GM18868 (cell line): ENCODE results near the gene TK1.
"Not testable (repeated sequence)": the region's sequence is repeated elsewhere in the genome, so short reads cannot be mapped to it uniquely, and the experiment has no call there.

ENCODE experiments used
- ATAC-seq: cut with Tn5 transposase; IDR thresholded peaks from one replicate; pipeline ENCODE4 v1.9.1; 2021; ENCODE audit warnings: mild to moderate bottlenecking, moderate library complexity; ENCODE audit not compliant: unreplicated experiment

TK1 gene

DNA sequence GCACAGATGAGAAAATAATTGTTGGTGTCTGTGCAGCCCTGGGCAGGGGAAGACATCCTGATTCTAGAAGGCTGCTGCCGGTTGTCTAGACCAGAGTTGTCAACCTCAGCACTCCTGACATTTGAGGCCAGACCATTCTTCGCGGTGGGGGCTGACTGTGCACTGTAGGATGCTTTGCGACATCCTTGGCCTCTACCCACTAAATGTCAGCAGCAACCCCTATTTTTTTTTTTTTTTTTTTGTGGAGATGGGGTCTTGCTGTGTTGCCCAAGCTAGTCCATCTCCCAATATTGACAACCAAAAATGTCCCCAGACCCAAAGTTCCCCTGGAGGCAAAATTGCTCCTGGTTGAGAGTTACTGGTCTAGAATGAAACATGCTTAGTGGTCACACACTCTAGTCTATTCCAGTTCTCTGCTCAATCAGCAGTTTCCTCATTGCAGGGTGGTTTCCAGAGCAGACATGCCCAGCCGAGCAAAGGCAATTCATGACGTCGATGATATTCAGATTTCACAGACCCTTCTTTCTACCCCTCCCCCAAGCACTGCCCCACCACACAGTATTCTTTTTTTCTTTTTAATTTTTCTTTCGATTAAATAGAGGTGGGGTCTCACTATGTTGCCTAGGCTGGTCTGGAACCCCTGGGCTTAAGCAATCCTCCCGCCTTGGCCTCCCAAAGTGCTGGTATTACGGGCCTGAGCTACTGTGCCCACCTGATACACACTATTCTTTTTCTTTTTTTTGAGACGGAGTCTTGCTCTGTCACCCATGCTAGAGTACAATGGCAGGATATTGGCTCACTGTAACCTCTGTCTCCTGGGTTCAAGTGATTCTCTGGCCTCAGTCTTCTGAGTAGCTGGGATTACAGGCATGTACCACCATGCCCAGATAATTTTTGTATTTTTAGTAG lies 31.7 kb downstream of the TK1 start:
- ATAC-seq, result no peak

DNA sequence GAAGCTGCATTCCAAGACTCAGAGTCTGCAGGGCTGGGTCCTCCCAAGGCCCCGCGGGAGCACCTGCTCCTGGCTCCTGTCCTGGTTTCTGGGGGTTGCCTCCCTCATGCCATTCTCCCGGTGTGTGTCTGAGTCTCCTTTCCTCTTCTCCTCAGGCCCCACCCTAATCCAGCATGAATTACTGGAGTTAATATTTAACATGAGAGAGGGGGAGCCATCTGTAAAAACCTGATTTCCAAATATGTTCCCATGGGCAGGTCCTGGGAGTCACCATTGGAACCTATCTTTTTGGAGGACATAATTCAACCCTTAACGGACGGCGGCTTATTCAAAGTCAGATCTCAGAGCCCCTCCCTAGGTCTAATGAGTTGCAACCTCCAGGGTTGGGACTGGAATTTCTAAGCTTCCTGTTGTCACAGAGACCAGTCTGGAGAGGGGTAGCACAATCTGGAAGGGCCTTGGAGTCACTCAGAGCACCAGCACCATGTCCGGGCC lies 35.3 kb downstream of the TK1 start:
- ATAC-seq, result no peak

DNA sequence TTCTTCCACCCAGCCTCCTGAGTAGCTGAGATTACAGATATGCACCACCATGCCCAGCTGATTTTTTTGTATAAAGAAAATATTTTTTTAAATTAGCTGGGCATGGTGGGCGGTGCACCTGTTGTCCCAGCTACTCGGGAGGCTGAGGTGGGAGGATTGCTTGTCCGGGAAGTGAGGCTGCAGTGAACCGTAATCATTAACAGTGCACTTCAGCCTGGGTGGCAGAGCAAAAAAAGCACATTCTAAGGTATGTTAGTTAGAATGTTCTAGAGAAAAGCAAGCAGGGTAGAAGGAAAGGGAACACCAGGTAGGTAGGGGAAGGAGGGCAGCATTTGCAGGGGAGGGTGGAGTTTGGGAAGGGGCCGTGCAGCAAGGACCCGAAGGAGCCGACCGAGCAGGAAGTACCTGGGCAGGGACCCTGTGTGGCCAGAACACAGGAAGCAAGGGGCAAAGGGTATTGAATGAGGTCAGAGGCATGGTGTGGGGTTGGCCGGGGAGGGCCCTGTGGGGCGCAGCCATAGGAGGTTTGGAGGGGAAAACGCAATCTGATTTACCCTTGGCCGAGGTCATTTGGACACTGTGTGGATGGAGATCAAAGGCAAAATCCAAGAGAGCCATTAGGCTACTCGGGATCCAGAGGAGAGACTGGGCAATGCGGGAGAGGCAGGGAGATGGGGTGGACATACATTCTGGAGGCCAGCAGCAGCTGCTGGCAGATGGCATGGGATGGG lies 38.4 kb downstream of the TK1 start:
- no peak for ATAC-seq

- no peak for ATAC-seq
Observed at GRCh38 chr17:78147315-78147998, 39.4 kb downstream of the TK1 start.

DNA sequence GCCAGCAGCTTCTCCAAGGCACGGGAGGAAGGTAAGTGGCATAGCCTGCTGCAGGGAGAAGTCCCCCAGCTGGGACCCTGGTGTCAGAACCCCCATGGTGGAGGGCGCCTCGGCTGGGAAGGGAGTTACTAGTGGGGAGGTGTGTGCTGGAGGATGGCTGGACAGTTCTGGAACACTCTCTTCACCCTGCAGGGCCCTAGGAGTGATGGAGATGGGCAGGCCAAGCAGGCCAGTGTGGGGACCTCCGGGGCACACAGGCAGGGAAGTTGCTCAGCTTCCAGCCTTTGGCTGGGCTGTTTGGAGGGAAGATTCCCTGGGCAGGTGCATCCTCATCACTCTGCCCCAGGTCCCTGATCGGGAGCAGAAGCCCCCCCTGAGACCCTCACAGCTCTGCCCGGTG lies 40.0 kb downstream of the TK1 start:
- ATAC-seq, result no peak

- no peak for ATAC-seq
Observed at GRCh38 chr17:78146471-78146869, 40.4 kb downstream of the TK1 start.

DNA sequence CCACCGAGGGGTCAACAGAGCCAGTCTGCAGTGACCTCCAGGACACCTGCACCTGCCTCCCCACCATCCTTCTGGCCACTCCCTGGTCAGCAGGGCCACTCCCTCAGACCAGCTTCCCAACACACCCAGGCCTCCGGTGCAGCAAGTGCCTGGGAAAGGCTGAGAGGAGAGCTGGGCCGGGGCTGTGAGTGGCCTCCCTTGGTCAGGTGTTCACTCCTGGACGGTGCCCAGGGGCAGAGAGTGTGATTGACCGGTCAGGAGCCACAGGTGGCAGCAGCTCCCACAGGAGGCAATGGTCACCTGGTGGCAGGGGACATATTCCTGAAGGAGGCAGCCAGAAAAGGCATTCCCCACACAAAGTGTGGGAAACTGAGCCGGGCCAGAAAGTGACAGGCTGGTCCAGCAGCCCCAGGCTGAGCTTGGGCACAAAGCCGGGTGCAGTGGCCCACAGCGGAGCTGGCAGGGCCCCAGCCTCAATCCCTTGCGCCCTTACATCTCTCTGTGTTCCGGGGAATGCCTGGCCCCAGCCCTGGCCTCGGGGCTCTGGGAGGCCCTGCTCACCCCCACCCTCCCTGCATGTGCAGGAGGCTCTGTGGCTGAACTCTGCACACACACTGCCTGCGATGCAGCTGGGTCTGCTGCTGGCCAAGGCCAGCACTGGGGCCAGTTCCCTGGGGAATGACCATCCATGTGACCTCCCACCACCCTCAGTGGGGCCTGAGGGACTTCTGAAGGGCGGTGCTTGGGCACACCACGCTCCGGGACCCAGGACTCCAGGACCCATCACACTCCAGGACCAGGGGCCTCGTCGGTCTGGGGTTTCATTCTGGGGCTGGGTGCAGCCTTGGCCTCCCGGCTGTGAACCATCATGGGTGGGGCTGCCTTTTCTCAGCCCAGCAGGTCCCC lies 41.9 kb downstream of the TK1 start:
- ATAC-seq, result no peak

- ATAC-seq, result no peak
Observed at GRCh38 chr17:78144147-78144719, 42.6 kb downstream of the TK1 start.

- no peak for ATAC-seq
Observed at GRCh38 chr17:78143214-78144146, 43.4 kb downstream of the TK1 start.

DNA sequence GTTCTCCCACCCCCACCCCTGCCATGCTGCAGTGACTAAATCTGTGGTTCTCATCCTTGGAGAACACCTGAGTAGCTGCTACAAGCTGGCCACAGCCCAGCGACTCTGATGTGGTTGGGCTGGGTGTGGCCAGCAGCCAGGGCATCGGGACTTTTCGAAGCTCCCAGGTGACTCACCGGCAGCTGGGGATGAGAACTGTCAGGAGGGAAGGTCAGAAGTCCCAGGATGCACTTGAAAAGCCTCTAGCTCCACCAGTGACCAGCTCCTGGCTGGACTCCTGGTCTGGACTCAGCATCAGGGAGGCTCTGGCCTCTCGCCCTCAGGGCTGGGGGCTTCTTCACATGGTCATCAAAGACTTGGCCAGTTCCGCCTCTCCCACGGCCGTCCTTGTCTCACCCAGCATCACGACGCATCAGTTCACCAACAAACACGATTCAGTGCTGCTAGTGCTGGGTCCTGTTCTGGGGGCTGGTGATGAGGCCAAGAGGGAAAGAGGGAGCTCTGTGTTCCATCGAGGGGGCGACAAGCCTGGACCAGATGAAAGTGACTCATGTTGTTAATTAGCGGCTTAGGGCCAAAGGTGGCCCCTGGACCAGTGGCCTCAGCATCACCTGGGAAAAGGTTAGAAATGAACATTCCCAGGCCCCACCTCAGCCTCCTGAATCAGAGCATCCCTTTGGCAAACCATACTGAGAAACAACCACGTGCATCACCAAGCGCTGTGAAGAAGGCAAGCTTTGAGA lies 44.6 kb downstream of the TK1 start:
- no peak for ATAC-seq

DNA sequence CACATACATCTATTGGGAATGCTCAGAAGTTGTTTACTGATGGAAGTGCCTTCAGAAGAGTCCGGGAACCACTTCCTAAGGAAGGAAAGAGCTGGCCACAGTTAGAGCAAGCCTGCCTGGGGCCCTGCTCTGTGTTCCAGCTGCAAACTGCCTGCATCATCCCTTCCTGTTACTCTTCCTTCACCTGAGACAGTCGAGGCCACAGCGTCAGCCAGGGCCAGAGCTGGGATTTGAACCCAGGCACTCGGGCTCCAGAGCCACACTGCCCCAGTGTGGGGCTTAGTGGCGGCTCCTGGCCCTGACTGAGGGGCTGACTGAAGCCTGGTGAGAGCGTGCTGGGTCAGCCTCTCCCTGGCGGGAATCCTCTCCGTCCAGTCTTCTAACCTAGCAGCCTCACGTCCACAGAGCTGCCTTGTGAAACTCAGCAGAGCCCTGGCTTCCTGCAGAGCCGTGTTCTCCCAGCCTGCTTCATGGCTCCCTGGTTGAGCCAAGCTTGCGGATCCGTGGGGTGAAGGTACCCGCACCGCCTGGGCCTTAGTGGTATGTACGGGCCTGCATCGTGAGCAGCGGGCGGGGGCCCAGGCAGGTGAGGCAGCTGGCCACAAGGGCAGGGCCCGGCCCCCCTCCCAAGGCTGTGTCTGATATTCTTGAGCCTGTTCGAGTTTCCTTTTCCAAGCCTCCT lies 45.3 kb downstream of the TK1 start:
- ATAC-seq, result no peak

DNA sequence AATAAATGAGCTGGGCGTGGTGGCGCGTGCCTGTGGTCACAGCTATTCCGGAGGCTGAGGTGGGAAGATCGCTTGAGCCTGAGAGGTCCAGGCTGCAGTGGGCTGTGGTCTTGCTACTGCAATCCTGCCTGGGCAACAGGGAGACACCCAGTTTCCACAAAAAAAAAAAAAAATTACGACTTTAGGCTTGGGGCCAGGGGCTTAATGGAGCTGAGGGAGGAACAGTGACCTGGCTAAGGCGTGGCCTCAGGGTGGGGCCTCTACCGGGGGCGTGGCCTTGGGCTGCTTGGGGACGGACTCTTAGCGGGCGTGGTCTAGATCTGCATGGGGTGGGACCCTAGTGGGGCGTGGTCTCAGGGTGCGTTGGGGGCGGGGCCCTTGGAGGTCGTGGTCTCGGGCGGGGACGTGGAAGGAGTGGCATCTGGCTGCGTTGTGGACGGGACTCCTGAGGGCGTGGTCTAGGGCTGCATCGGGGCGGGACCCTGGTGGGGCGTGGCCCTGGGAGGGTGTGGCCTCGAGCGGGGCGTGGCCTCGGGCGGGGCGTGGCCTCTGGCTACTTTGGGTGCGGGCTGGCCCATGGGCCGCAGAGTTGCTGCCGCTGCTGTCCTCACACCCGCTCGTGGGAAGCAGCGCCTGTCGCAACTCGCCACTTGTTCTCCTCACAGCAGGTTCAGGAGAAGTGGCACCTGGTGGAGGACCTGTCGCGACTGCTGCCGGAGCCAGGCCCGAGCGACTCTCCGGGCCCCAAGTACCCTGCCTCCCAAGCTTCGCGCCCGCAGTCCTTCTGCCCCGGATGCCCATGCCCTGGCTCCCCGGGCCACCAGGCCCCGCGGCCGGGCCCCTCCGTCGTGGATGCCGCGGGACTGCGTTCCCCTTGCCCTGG lies 46.4 kb downstream of the TK1 start:
- peak; percentile 71 for ATAC-seq

- ATAC-seq, result not testable (repeated sequence)
Observed at GRCh38 chr17:78139861-78140168, 47.0 kb downstream of the TK1 start.

DNA sequence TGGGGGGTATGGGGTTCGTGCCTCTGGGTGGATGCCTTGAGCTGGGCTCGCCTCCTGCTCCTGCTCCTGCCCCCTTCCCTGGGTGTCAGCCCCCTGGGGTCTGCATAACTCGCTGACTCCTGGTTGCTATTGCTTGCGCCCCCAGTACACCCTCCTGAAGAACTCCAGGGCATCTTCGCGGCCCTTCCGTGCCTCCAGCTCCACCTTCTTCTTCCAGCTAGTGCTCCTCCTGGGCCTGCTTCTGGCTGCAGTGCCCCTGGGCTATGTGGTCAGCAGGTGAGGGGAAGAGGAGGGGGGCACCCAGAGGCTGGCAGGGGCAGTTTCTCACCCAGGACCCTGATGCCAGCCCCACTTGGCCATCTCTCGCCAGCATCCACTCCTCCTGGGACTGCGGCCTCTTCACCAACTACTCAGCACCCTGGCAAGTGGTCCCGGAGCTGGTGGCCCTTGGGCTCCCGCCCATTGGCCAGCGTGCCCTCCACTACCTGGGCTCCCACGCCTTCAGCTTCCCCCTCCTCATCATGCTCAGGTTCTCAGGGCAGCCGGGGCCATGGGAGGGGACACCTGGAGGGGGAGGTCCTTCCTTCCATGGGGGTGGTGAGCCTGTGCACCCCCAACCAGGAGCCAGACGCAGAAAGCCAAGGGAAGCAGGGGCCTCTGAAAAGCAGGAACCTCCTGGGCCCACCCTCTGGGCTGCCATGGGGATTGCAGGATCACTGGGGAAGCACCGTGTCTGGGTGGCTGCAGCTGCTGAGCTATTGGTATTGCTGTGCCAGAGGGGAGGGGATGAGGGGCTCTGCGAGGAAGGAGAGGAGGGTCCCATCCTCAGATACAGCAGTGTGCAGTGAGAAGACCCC lies 48.4 kb downstream of the TK1 start:
- no peak for ATAC-seq

GRCh38 chr17:78137392-78138203 lies 49.3 kb downstream of the TK1 start:
- no peak for ATAC-seq
